ENCODE measurements around the gene CLMN.
A peak's percentile ranks its signal among the peaks of the same experiment; 100 is the strongest.

The CLMN gene

GRCh38 chr14:95319312-95320077 lies at the start of gene CLMN:
CLMN (minus strand) TSS chr14:95319908; CDS start chr14:95319792, 116 bp downstream.
- peaks cover 20% of the 10 kb centered on the region for H3K4me1 ChIP-seq (ENCODE audit: insufficient read depth, low read length)
- H3K36me3 ChIP-seq (ENCODE audit: insufficient read depth, low read length): no peaks in the 10 kb centered on the region
- H3K9me3 ChIP-seq (ENCODE audit: low read length): no peaks in the 10 kb centered on the region
- peak within 1 kb of the TSS; percentile 98 for H2AFZ ChIP-seq (ENCODE audit: low read depth, low read length)
- peak within 1 kb of the TSS; percentile 73 for H3K4me3 ChIP-seq (ENCODE audit: low read length)
- H3K27me3 ChIP-seq (ENCODE audit: insufficient read depth, low read length): peaks cover 4% of the 10 kb centered on the region

- H3K36me3 ChIP-seq (ENCODE audit: insufficient read depth, low read length): no peaks in the 10 kb centered on the region
- peaks cover 7% of the 10 kb centered on the region for H3K4me1 ChIP-seq (ENCODE audit: insufficient read depth, low read length)
- no peak overlapping the region for H3K4me3 ChIP-seq (ENCODE audit: low read length)
- H3K9me3 ChIP-seq (ENCODE audit: low read length): no peaks in the 10 kb centered on the region
- no peak overlapping the region for H2AFZ ChIP-seq (ENCODE audit: low read depth, low read length)
- H3K27me3 ChIP-seq (ENCODE audit: insufficient read depth, low read length): peaks cover 4% of the 10 kb centered on the region
These were observed 45.7 kb upstream of the CLMN start for GRCh38 chr14:95365401-95365800.

GRCh38 chr14:95364481-95365209 lies 44.9 kb upstream of the CLMN start:
- Histone ChIP-seq H3K4me3 (ENCODE audit: low read length) (no peak overlapping the region), H3K9me3 (ENCODE audit: low read length) (no peaks in the 10 kb centered on the region), H2AFZ (ENCODE audit: low read depth, low read length) (no peak overlapping the region), H3K4me1 (ENCODE audit: insufficient read depth, low read length) (peaks cover 10% of the 10 kb centered on the region), H3K27me3 (ENCODE audit: insufficient read depth, low read length) (peaks cover 2% of the 10 kb centered on the region), H3K36me3 (ENCODE audit: insufficient read depth, low read length) (no peaks in the 10 kb centered on the region)

GRCh38 chr14:95363468-95363954 lies 43.8 kb upstream of the CLMN start:
- Histone ChIP-seq H3K4me1 (ENCODE audit: insufficient read depth, low read length) (peaks cover 10% of the 10 kb centered on the region), H2AFZ (ENCODE audit: low read depth, low read length) (no peak overlapping the region), H3K36me3 (ENCODE audit: insufficient read depth, low read length) (no peaks in the 10 kb centered on the region), H3K4me3 (ENCODE audit: low read length) (no peak overlapping the region), H3K27me3 (ENCODE audit: insufficient read depth, low read length) (no peaks in the 10 kb centered on the region), H3K9me3 (ENCODE audit: low read length) (no peaks in the 10 kb centered on the region)

GRCh38 chr14:95362138-95362494 lies 42.4 kb upstream of the CLMN start:
- Histone ChIP-seq H3K36me3 (ENCODE audit: insufficient read depth, low read length) (no peaks in the 10 kb centered on the region), H3K9me3 (ENCODE audit: low read length) (no peaks in the 10 kb centered on the region), H3K4me3 (ENCODE audit: low read length) (no peak overlapping the region), H2AFZ (ENCODE audit: low read depth, low read length) (no peak overlapping the region), H3K4me1 (ENCODE audit: insufficient read depth, low read length) (peaks cover 10% of the 10 kb centered on the region), H3K27me3 (ENCODE audit: insufficient read depth, low read length) (no peaks in the 10 kb centered on the region)

- no peaks in the 10 kb centered on the region for H3K27me3 ChIP-seq (ENCODE audit: insufficient read depth, low read length)
- no peak overlapping the region for H3K4me3 ChIP-seq (ENCODE audit: low read length)
- H3K4me1 ChIP-seq (ENCODE audit: insufficient read depth, low read length): peaks cover 10% of the 10 kb centered on the region
- H3K36me3 ChIP-seq (ENCODE audit: insufficient read depth, low read length): no peaks in the 10 kb centered on the region
- no peaks in the 10 kb centered on the region for H3K9me3 ChIP-seq (ENCODE audit: low read length)
- no peak overlapping the region for H2AFZ ChIP-seq (ENCODE audit: low read depth, low read length)
These were observed 41.8 kb upstream of the CLMN start for GRCh38 chr14:95361373-95362137.

- H2AFZ ChIP-seq (ENCODE audit: low read depth, low read length): peak overlapping the region; percentile 24
- H3K9me3 ChIP-seq (ENCODE audit: low read length): no peaks in the 10 kb centered on the region
- no peaks in the 10 kb centered on the region for H3K36me3 ChIP-seq (ENCODE audit: insufficient read depth, low read length)
- no peaks in the 10 kb centered on the region for H3K27me3 ChIP-seq (ENCODE audit: insufficient read depth, low read length)
- H3K4me1 ChIP-seq (ENCODE audit: insufficient read depth, low read length): peaks cover 10% of the 10 kb centered on the region
- no peak overlapping the region for H3K4me3 ChIP-seq (ENCODE audit: low read length)
These were observed 41.1 kb upstream of the CLMN start for GRCh38 chr14:95360828-95361227.

GRCh38 chr14:95359994-95360826 lies 40.5 kb upstream of the CLMN start:
- Histone ChIP-seq H3K4me1 (ENCODE audit: insufficient read depth, low read length) (peaks cover 10% of the 10 kb centered on the region), H3K36me3 (ENCODE audit: insufficient read depth, low read length) (no peaks in the 10 kb centered on the region), H3K27me3 (ENCODE audit: insufficient read depth, low read length) (no peaks in the 10 kb centered on the region), H3K4me3 (ENCODE audit: low read length) (no peak overlapping the region), H3K9me3 (ENCODE audit: low read length) (no peaks in the 10 kb centered on the region), H2AFZ (ENCODE audit: low read depth, low read length) (peak overlapping the region; percentile 24)

- no peak overlapping the region for H2AFZ ChIP-seq (ENCODE audit: low read depth, low read length)
- no peaks in the 10 kb centered on the region for H3K27me3 ChIP-seq (ENCODE audit: insufficient read depth, low read length)
- peaks cover 7% of the 10 kb centered on the region for H3K4me1 ChIP-seq (ENCODE audit: insufficient read depth, low read length)
- no peak overlapping the region for H3K4me3 ChIP-seq (ENCODE audit: low read length)
- H3K36me3 ChIP-seq (ENCODE audit: insufficient read depth, low read length): no peaks in the 10 kb centered on the region
- no peaks in the 10 kb centered on the region for H3K9me3 ChIP-seq (ENCODE audit: low read length)
These were observed 36.6 kb upstream of the CLMN start for GRCh38 chr14:95356245-95356869.

- H3K4me1 ChIP-seq (ENCODE audit: insufficient read depth, low read length): peaks cover 3% of the 10 kb centered on the region
- H3K27me3 ChIP-seq (ENCODE audit: insufficient read depth, low read length): no peaks in the 10 kb centered on the region
- H3K9me3 ChIP-seq (ENCODE audit: low read length): no peaks in the 10 kb centered on the region
- H2AFZ ChIP-seq (ENCODE audit: low read depth, low read length): no peak overlapping the region
- no peaks in the 10 kb centered on the region for H3K36me3 ChIP-seq (ENCODE audit: insufficient read depth, low read length)
- H3K4me3 ChIP-seq (ENCODE audit: low read length): no peak overlapping the region
These were observed 35.7 kb upstream of the CLMN start for GRCh38 chr14:95355422-95355821.

GRCh38 chr14:95354834-95355233 lies 35.1 kb upstream of the CLMN start:
- Histone ChIP-seq H3K4me1 (ENCODE audit: insufficient read depth, low read length) (no peaks in the 10 kb centered on the region), H3K9me3 (ENCODE audit: low read length) (no peaks in the 10 kb centered on the region), H2AFZ (ENCODE audit: low read depth, low read length) (no peak overlapping the region), H3K4me3 (ENCODE audit: low read length) (no peak overlapping the region), H3K27me3 (ENCODE audit: insufficient read depth, low read length) (no peaks in the 10 kb centered on the region), H3K36me3 (ENCODE audit: insufficient read depth, low read length) (no peaks in the 10 kb centered on the region)

- Histone ChIP-seq H3K36me3 (ENCODE audit: insufficient read depth, low read length) (no peaks in the 10 kb centered on the region), H3K27me3 (ENCODE audit: insufficient read depth, low read length) (no peaks in the 10 kb centered on the region), H3K4me3 (ENCODE audit: low read length) (no peak overlapping the region), H2AFZ (ENCODE audit: low read depth, low read length) (no peak overlapping the region), H3K9me3 (ENCODE audit: low read length) (no peaks in the 10 kb centered on the region), H3K4me1 (ENCODE audit: insufficient read depth, low read length) (no peaks in the 10 kb centered on the region)
These were observed 34.0 kb upstream of the CLMN start for GRCh38 chr14:95353664-95354063.
